GM12878 (cell line): ENCODE results near the gene MAP4K5.

Experiments
- CHD4 ChIP-seq: fragments of 200-600 bp; sonication (generic); IDR thresholded peaks from 2 replicates; pipeline ENCODE4 v1.6.1; 2016; ENCODE audit warnings: mild to moderate bottlenecking
- NRF1 ChIP-seq: conservative IDR thresholded peaks from 2 replicates; pipeline ENCODE4 v1.6.1; 2011; ENCODE audit warnings: mild to moderate bottlenecking, low read depth, low read length, improper control_type of control experiment
- POLR2AphosphoS5 ChIP-seq: IDR thresholded peaks from 2 replicates; pipeline ENCODE4 v1.6.1; 2011; ENCODE audit warnings: mild to moderate bottlenecking, low read length, inconsistent platforms
- TCF7 ChIP-seq: IDR thresholded peaks from 2 replicates; pipeline ENCODE4 v1.6.1; 2014; ENCODE audit warnings: antibody characterized with exemption, borderline replicate concordance
- ZNF384 ChIP-seq: IDR thresholded peaks from 2 replicates; pipeline ENCODE4 v1.6.1; 2012; ENCODE audit warnings: low read depth, mild to moderate bottlenecking, low read length, improper control_type of control experiment, borderline replicate concordance
- TF ChIP-seq, protein P1 (sequence below), 3 experiments: IDR thresholded peaks in 2 of 3; conservative IDR thresholded peaks in 1 of 3; 2 replicates each; pipeline ENCODE4 v1.5.1; 2011; ENCODE audit warnings: low read depth in 3 of 3, low read length in 3 of 3, mild to moderate bottlenecking in 3 of 3, control low read depth in 2 of 3, moderate library complexity in 2 of 3, inconsistent platforms in 1 of 3, mixed read lengths in 1 of 3; ENCODE audit not compliant: control insufficient read depth in 2 of 3, insufficient read depth in 1 of 3; ENCODE audit errors: extremely low read depth in 1 of 3

GRCh38 chr14:50573862-50574261 lies 41.5 kb upstream of the MAP4K5 start:
- TF ChIP-seq ZNF384 = no peak
- no peak for TF ChIP-seq POLR2AphosphoS5
- TF ChIP-seq TCF7 = no peak
- TF ChIP-seq, protein P1, sequence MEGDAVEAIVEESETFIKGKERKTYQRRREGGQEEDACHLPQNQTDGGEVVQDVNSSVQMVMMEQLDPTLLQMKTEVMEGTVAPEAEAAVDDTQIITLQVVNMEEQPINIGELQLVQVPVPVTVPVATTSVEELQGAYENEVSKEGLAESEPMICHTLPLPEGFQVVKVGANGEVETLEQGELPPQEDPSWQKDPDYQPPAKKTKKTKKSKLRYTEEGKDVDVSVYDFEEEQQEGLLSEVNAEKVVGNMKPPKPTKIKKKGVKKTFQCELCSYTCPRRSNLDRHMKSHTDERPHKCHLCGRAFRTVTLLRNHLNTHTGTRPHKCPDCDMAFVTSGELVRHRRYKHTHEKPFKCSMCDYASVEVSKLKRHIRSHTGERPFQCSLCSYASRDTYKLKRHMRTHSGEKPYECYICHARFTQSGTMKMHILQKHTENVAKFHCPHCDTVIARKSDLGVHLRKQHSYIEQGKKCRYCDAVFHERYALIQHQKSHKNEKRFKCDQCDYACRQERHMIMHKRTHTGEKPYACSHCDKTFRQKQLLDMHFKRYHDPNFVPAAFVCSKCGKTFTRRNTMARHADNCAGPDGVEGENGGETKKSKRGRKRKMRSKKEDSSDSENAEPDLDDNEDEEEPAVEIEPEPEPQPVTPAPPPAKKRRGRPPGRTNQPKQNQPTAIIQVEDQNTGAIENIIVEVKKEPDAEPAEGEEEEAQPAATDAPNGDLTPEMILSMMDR (IDR thresholded peaks at IDR 0.05 in 2 of 3, conservative IDR thresholded peaks at IDR 0.05 in 1 of 3; ENCODE audit: control insufficient read depth in 2 of 3, extremely low read depth in 1 of 3, insufficient read depth in 1 of 3, low read depth in 3 of 3, low read length in 3 of 3) = no peak
- no peak for TF ChIP-seq CHD4
- no peak for TF ChIP-seq NRF1
